ENCODE results near the gene EIF4EBP2.

Gene EIF4EBP2

GRCh38 chr10:70459774-70460490 is 56.0 kb downstream of the EIF4EBP2 start:
- DNase-seq (ENCODE audit: low read depth) = no peak
- TF ChIP-seq CTCF (IDR thresholded peaks at IDR 0.05; ENCODE audit: control insufficient read depth, extremely low read depth, insufficient read depth) = no peak
- no peak overlapping the region for H3K4me3 ChIP-seq (ENCODE audit: low read depth, low read length)

GRCh38 chr10:70461397-70462348 is 57.7 kb downstream of the EIF4EBP2 start:
- H3K4me3 ChIP-seq (ENCODE audit: low read depth, low read length) = no peak overlapping the region
- TF ChIP-seq CTCF (IDR thresholded peaks at IDR 0.05; ENCODE audit: control insufficient read depth, extremely low read depth, insufficient read depth) = peak; percentile 90
- DNase-seq (ENCODE audit: low read depth) = no peak

GRCh38 chr10:70462349-70462984 is 58.5 kb downstream of the EIF4EBP2 start:
- no peak overlapping the region for H3K4me3 ChIP-seq (ENCODE audit: low read depth, low read length)
- no peak for TF ChIP-seq CTCF (IDR thresholded peaks at IDR 0.05; ENCODE audit: control insufficient read depth, extremely low read depth, insufficient read depth)
- peak; percentile 28 for DNase-seq (ENCODE audit: low read depth)

GRCh38 chr10:70465278-70465677 is 61.3 kb downstream of the EIF4EBP2 start:
- no peak for TF ChIP-seq CTCF (IDR thresholded peaks at IDR 0.05; ENCODE audit: control insufficient read depth, extremely low read depth, insufficient read depth)
- DNase-seq (ENCODE audit: low read depth) = no peak
- H3K4me3 ChIP-seq (ENCODE audit: low read depth, low read length) = no peak overlapping the region

- TF ChIP-seq CTCF (IDR thresholded peaks at IDR 0.05; ENCODE audit: control insufficient read depth, extremely low read depth, insufficient read depth) = no peak
- no peak overlapping the region for H3K4me3 ChIP-seq (ENCODE audit: low read depth, low read length)
- DNase-seq (ENCODE audit: low read depth) = no peak
These were observed 61.9 kb downstream of the EIF4EBP2 start for GRCh38 chr10:70465832-70466231.

- TF ChIP-seq CTCF (IDR thresholded peaks at IDR 0.05; ENCODE audit: control insufficient read depth, extremely low read depth, insufficient read depth) = no peak
- DNase-seq (ENCODE audit: low read depth) = no peak
- H3K4me3 ChIP-seq (ENCODE audit: low read depth, low read length) = no peak overlapping the region
These were observed 63.0 kb downstream of the EIF4EBP2 start for GRCh38 chr10:70466951-70467350.

Data from LNCaP clone FGC (cell line).